SH-SY5Y (cell line): Measurements from ENCODE around the gene ZSWIM2.

Experiments used
- GATA2 ChIP-seq: IDR thresholded peaks from 2 replicates; pipeline ENCODE4 v1.6.1; 2011; ENCODE audit warnings: mild to moderate bottlenecking, low read depth, low read length
- GATA3 ChIP-seq: IDR thresholded peaks from 2 replicates; pipeline ENCODE4 v1.6.1; 2011; ENCODE audit warnings: low read depth, mild to moderate bottlenecking, low read length, moderate library complexity

DNA sequence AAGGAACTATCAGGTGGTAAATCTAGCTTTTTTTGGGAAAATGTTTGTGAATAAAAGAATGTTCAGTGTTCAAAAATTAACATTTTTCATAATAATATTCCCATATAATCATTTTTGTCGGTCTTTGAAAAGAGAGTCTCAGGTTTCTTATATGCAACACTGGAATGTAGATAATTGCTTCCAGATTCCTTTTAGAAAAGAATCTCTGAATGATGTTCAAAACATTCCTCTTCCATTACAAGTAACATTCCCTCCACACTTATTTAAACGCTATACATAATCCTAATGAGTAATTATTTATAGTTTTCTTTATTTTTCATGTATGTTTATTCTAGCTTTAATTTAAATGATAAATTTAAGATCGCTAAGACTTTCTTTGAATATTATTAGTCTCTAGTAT is 7.0 kb downstream of the ZSWIM2 start:
- no peak for TF ChIP-seq GATA2
- no peak for TF ChIP-seq GATA3
